ENCODE results near the gene ZNF234. TPM values are rescaled to one million over a fixed set of nuclear protein-coding genes. Genes with fewer than 3 reads are reported as not detected.
"Not testable (repeated sequence)": the region's sequence is repeated elsewhere in the genome, so short reads cannot be mapped to it uniquely, and the experiment has no call there.

Gene ZNF234
- total and polyA plus RNA-seq, 8 donors: 2.0 to 7.2 (median 3.7) TPM

- Histone ChIP-seq H3K27me3 (no peaks in the 10 kb centered on the region), H3K36me3 (no peaks in the 10 kb centered on the region), H3K4me3 (no peak overlapping the region), H3K4me1 (no peaks in the 10 kb centered on the region), H3K9me3 (peaks cover 0 to 4% (median 0%) of the 10 kb centered on the region in 4 donors), H3K27ac (no peak overlapping the region)
- DNase-seq (no peak), ATAC-seq (no peak), FAIRE-seq (no peak)
- intact Hi-C loops (cut with DNase I): no loop called here
- no peak for TF ChIP-seq CTCF (IDR thresholded peaks at IDR 0.05)
Measured at GRCh38 chr19:44196772-44197171, 55.4 kb downstream of the ZNF234 start.

DNA sequence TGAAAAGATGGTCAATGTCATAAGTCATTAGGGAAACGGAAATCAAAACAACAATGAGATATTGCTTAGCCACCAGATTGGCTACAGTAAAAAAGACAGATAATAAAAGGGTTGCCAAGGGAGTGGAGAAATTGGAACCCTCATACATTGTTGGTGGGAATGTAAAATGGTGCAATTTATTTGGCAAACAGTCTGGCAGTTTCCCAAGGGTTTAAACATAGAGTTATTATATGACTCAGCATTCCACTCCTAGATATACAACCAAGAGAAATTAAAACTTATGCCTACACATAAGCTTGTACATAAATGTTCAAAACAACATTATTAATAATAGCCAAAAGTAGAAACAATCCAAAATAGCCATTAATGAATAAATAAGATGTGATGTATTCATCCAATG, 61.1 kb downstream of the ZNF234 start:
- FAIRE-seq (no peak), DNase-seq (no peak), ATAC-seq (no peak)
- no peaks in the 10 kb centered on the region for H3K27me3 ChIP-seq
- intact Hi-C loops (cut with DNase I): no loop called here
- no peaks in the 10 kb centered on the region for H3K36me3 ChIP-seq
- H3K27ac ChIP-seq: no peak overlapping the region
- peaks cover 0 to 6% (median 0%) of the 10 kb centered on the region in 4 donors for H3K9me3 ChIP-seq
- 75% methylated on average over 1 of the region's 1 CpG for WGBS, 2 donors
- no peak for TF ChIP-seq CTCF (IDR thresholded peaks at IDR 0.05)
- peaks cover 0 to under 1% (median 0%) of the 10 kb centered on the region in 3 donors for H3K4me1 ChIP-seq
- no peak overlapping the region for H3K4me3 ChIP-seq

DNA sequence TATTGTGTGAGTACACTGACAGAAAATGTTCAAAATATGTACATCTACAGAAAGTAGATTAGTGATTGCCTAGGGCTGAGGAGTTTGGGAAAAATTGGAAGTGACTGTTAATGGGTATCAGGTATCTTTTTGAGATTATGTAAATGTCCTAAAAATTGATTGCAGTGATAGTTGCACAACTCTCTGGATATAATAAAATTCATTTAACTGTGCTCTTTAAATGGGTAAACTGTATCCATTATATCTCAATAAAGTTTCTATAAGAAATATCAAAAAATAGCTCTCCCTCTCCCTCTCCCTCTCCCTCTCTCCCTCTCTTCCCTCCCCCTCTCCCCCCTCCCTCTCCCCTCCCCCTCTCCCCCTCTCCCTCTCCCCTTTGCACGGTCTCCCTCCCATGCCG, 61.6 kb downstream of the ZNF234 start:
- DNase-seq (no peak), ATAC-seq (no peak), FAIRE-seq (no peak)
- Histone ChIP-seq H3K4me1 (peaks cover 0 to 5% (median 0%) of the 10 kb centered on the region in 3 donors), H3K27me3 (no peaks in the 10 kb centered on the region), H3K27ac (no peak overlapping the region), H3K36me3 (no peaks in the 10 kb centered on the region), H3K4me3 (no peak overlapping the region), H3K9me3 (peaks cover 0 to 6% (median 0%) of the 10 kb centered on the region in 4 donors)
- WGBS, 2 donors: 100% methylated on average over 1 of the region's 2 CpGs; no CpG with 5 or more reads in 1 of the 2 donors
- intact Hi-C loops (cut with DNase I): no loop called here
- TF ChIP-seq CTCF (IDR thresholded peaks at IDR 0.05): no peak

DNA sequence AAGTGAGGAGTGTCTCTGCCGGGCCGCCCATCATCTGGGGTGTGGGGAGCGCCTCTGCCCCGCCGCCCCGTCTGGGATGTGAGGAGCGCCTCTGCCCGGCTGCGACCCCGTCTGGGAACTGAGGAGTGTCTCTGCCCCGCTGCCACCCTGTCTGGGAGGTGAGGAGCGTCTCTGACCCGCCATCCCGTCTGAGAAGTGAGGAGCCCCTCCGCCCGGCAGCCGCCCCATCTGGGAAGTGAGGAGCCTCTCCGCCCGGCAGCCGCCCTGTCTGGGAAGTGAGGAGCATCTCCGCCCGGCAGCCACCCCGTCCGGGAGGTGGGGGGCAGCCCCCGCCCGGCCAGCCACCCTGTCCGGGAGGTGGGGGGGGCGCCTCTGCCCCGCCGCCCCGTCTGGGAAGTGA, 62.5 kb downstream of the ZNF234 start:
- FAIRE-seq; intact Hi-C loops (cut with DNase I); H3K4me1 ChIP-seq; ATAC-seq; H3K9me3 ChIP-seq; H3K27ac ChIP-seq; H3K27me3 ChIP-seq; H3K36me3 ChIP-seq; H3K4me3 ChIP-seq: not testable (repeated sequence)
- DNase-seq: peak in 1 of 6 donors; percentile 51
- 88 to 93% methylated on average over 18 to 31 of the region's 31 CpGs for WGBS, 2 donors

DNA sequence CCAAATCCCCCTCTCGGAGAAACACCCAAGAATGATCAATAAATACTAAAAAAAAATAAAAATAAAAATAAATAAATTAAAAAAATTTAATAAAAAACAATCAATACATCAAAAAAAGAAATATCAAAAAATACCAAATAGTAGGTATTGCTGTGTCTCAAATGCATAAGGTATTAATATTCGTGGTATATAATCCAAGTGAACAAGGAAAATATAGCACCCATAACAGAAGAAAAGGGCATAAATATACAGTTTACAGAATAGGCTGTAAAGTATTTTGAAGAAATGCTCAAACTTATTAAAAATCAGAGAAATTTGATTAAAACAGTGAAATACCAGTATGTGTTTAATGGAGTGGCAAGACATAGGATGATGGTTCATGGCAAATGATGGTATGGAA, 63.4 kb downstream of the ZNF234 start:
- H3K9me3 ChIP-seq: peaks cover 0 to 6% (median 0%) of the 10 kb centered on the region in 4 donors
- DNase-seq (no peak), ATAC-seq (no peak), FAIRE-seq (no peak)
- no peak overlapping the region for H3K4me3 ChIP-seq
- WGBS, 2 donors: 39 to 66% methylated on average over 2 of the region's 2 CpGs
- no peak overlapping the region for H3K27ac ChIP-seq
- no peak for TF ChIP-seq CTCF (IDR thresholded peaks at IDR 0.05)
- no peaks in the 10 kb centered on the region for H3K27me3 ChIP-seq
- peaks cover 0 to 5% (median 0%) of the 10 kb centered on the region in 3 donors for H3K4me1 ChIP-seq
- intact Hi-C loops (cut with DNase I): no loop called here
- no peaks in the 10 kb centered on the region for H3K36me3 ChIP-seq

All from pancreas (tissue), 10 donors.